CD4-positive, alpha-beta T cell treated with Interleukin-6 at 100 ng/mL for 8 hours (primary cell): ENCODE data around the gene BCAT1.
"Not testable (repeated sequence)": the region's sequence is repeated elsewhere in the genome, so short reads cannot be mapped to it uniquely, and the experiment has no call there.

Experiments used
- DNase-seq: peaks from one replicate; pipeline ENCODE4 v3.0.0-alpha.2; 2020; ENCODE audit warnings: mixed read lengths, low spot score

The BCAT1 gene

GRCh38 chr12:24856541-24856940, 92.4 kb downstream of the BCAT1 start:
- no peak for DNase-seq

GRCh38 chr12:24854908-24855307, 94.0 kb downstream of the BCAT1 start:
- no peak for DNase-seq

GRCh38 chr12:24854017-24854416, 94.9 kb downstream of the BCAT1 start:
- DNase-seq, result no peak

DNA sequence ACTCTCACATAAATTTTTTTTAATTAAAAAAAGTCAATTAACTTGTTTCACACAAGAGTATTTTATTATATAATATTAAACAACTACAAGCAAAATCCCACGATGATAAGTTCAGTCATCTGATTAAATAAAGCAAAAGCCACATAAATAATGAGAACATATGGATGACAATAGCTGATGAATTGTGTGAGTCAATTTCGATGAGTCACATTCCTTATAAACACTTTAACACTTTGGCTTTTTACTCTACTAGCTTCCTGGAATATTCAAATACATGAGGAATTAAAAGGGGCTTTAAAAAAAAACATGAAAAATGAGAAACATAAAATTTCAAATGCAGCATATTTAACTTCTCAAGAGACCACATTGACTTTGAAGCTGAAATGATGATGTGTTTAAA, 95.3 kb downstream of the BCAT1 start:
- DNase-seq, result no peak

- DNase-seq, result no peak
Observed at GRCh38 chr12:24853094-24853493, 95.8 kb downstream of the BCAT1 start.

GRCh38 chr12:24852420-24852819, 96.5 kb downstream of the BCAT1 start:
- no peak for DNase-seq

DNA sequence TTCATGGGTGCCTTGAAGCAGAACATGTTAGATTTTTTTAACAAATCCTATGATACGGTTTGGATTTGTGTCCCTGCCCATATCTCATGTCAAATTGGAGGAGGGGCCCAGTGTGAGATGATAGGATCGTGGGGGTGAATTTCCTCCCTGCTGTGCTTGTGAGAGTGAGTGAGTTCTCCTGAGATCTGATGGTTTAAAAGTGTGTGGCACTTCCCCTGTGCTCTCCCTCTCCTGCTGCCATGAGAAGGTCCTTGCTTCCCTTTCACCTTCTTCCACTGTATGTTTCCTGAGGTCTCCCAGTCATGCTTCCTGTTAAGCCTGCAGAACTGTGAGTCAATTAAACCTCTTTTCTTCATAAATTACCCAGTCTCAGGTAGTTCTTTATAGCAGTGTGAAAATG, 97.0 kb downstream of the BCAT1 start:
- not testable (repeated sequence) for DNase-seq

DNA sequence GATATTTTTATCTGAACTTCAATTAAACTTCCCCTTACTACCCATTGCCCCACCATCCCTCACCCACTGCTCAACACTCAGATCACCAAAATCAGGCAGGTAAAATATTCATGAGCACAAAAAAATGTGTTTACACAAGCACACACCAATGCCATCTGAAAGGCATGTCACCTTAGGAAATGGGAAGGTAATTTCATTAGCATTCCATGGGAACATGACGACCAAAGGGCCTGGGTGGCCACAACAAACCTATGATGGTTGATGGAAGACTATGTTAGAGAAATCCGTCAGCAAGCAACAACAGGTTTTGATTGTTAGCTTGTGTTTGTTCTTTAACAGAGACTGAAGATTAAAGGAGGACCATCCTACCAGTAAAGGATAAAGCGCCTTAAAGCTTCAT, 97.6 kb downstream of the BCAT1 start:
- no peak for DNase-seq

DNA sequence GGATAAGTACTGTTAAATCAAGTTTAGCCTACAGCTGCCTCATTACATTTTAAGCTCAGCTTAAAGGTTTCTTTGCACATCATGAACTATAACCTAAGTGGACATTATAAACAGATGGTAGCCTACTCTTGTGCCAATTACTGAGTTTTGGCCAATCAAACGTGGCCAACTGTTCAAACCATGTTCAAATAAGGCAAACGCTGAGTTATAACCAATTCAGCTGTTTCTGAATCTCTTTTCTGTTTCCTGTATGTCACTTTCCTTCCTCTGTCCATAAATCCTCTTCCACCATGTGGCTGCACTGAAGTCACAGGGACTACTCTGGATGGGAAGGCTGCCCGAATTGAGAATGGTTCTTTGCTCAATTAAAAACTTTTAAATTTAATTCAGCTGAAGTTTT, 98.4 kb downstream of the BCAT1 start:
- DNase-seq, result no peak

- DNase-seq, result no peak
Observed at GRCh38 chr12:24848941-24849477, 99.9 kb downstream of the BCAT1 start.

GRCh38 chr12:24846689-24847088, 102.2 kb downstream of the BCAT1 start:
- DNase-seq, result no peak

- no peak for DNase-seq
Observed at GRCh38 chr12:24845615-24846014, 103.3 kb downstream of the BCAT1 start.

DNA sequence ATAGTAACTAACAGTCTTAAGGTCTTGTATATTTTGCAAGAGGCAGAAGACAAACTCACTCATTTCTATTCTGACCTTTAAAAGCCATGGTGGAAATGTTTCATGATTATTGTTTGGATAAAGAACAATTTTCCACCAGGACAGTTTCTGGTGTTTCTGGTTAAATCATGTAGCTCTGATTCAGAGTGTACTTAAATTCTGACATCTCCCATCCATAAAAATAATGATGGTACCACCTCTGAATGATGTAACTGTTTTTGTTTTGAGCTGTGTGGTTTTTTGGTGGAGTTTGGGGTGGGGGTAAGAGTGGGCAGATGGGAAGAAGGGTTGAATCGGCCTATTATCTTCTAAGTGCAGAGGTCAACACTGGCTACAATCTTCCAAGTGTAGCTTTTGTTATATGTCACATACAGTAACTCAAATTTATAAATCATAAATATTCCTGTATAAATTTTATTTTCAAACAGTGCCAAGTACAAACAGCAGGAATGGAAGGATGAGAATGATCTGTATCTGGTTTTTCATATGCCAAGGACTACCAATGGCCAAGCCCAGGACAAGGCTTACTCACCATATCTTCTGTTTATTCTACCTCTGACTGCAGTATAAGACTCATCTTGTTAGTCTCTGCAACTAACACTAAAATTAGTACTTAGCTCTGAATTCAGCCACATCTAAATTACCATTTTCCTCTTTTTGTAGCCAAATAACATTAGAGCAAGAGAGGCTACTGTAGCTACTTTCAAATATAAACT, 108.7 kb downstream of the BCAT1 start:
- no peak for DNase-seq

DNA sequence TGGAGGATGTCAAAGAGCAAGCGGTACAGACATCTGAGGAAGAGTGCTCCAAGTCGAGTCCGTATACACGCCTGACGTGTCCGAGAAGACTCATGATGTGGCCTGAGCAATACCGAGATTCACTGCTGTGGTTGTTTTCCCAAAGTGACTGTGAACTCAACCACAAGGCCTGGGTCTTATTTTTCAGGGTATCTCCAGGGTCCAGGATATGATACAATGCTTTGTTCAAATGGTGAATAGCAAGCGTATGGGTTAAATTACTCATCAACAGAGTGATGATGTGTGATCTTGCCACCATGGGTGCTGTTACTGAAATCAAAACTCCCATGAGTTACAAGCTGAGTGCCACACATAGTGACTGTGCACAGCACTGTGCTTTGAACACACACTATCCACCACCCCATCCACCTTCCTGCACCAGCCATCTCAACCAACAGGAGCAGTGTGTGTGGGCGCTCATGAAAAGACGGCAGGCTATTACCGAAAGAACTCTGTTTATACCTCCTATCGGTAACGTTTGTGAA, 109.6 kb downstream of the BCAT1 start:
- DNase-seq, result no peak

GRCh38 chr12:24838531-24838950, 110.4 kb downstream of the BCAT1 start:
- no peak for DNase-seq

DNA sequence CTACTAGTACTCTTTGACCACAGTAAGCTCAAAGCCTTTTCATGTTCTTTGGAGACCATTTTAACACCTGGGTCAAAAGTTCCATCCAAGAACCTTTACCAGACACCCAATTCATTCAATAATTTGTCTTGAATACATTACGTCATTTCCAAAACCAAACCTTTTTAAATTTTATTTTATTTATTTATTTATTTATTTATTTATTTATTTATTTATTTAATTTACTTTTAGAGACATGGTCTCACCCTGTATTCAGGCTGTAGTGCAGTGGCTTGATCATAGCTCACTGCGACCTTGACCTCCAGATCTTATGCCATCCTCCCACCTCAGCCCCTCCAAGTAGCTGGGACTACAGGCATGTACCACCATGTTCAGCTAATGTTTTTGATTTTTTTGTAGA, 113.5 kb downstream of the BCAT1 start:
- DNase-seq, result no peak

DNA sequence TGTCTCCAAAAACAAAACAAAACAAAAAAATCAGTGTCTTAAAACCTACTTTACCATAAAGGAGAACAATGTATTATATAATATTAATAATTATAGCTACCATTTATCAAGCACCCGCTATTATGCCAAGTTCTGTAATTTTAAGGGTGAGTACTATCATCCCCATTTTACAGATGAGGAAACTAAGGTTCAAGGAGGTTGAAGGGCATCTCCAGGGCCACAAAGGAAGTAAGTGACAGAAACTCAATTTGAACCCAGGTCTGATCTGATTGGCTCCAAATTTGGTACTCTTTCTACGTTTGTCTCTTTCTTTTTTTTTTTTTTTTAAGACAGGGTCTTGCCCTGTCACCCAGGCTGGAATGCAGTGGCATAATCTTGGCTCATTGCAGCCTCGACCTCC, 115.4 kb downstream of the BCAT1 start:
- DNase-seq, result no peak

DNA sequence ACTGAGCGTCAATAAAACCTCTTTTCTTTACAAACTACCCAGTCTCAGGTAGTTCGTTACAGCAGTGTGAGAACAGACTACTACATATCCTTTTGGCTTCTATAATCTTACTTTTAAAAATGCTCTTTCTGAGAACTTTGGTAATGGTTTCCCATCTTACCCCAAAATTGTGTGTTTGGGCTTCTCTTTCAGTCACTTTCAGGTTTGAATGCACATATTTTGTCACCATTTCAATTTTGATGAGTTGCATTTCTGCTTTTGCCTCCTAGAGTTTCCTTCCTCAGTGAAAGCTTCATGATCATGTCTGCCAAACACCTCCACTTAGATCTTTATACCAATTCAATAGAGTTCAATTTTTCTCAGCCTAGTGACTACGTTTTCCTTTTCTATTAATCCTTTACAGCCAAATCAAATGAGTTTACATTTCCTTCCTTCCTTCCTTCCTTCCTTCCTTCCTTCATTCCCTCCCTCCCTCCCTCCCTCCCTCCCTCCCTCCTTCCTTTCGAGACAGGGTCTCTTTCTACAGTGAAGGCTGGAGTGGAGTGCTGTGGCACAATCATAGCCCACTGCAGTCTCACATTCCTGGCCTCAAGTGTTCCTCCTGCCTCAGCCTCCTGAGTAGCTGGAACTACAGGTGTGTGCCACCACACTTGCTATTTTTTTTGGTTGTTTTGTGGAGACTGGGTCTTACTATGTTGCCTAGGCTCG, 124.9 kb downstream of the BCAT1 start:
- no peak for DNase-seq

- DNase-seq, result no peak
Observed at GRCh38 chr12:24822121-24822899, 126.6 kb downstream of the BCAT1 start.

DNA sequence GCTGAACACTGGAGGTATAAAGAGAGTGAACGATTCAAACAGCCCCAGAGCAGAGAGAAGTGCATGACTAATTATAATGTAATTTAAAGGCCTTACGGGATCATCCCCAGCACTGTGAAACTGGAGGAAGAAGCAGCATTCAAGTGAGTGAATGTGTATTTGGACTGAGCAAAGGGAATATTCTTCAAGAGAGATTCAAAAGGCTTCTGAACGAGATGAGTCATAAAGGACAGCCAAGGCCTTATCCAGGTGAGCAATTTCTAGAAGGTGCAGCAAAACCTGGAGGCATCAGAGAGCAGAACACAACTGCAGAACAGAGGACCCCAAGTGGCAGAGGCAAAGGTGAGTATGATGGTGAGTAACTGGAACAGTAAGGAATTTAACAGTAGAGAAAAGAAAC, 127.2 kb downstream of the BCAT1 start:
- DNase-seq, result no peak

- no peak for DNase-seq
Observed at GRCh38 chr12:24820872-24821271, 128.0 kb downstream of the BCAT1 start.

DNA sequence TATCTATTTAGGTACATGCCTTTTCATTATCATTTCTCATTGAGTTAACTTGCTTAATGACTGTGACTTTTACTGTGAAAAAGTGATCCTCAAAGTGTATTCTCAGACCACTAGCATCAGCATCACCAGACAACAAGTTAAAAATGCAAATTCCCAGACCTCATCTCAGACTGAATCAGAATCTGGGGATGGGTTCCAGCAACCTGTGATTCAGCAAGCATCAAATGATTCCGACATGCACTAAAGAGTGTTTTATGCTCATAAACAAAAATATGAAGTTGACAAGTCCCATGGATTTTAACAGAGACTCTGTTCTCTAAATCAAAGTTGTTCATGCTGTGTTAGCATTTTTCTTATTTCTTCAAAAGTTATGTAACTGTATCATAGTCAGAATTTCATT, 130.6 kb downstream of the BCAT1 start:
- no peak for DNase-seq

GRCh38 chr12:24815114-24815423, 133.8 kb downstream of the BCAT1 start:
- no peak for DNase-seq
